Measurements from ENCODE around the gene FLT4. TPM values are rescaled to one million over a fixed set of nuclear protein-coding genes. Genes with fewer than 3 reads are reported as not detected.
"Not testable (repeated sequence)": the region's sequence is repeated elsewhere in the genome, so short reads cannot be mapped to it uniquely, and the experiment has no call there.

FLT4 gene
- total and polyA plus RNA-seq, 2 experiments from 2014 or later: 3.4 to 13.8 TPM

GRCh38 chr5:180688330-180689070 is 39.1 kb upstream of the FLT4 start (continued):
- TF ChIP-seq ZNF462 (CRISPR knock-in tag; IDR thresholded peaks at IDR 0.05) (no peak), REST (IDR thresholded peaks at IDR 0.05; ENCODE audit: unreplicated experiment) (no peak), STAT1 (IDR thresholded peaks at IDR 0.05; ENCODE audit: unreplicated experiment) (no peak), ZNF114 (CRISPR knock-in tag; IDR thresholded peaks at IDR 0.05) (no peak), CREB1 (CRISPR knock-in tag; IDR thresholded peaks at IDR 0.05; ENCODE audit: low read depth) (no peak), CTCF (conservative IDR thresholded peaks at IDR 0.05; ENCODE audit: low read depth in 2 of 2) (no peak), ZNF331 (CRISPR knock-in tag; IDR thresholded peaks at IDR 0.05; ENCODE audit: low read depth) (no peak), NANOG (IDR thresholded peaks at IDR 0.05; ENCODE audit: borderline replicate concordance) (no peak), POLR2AphosphoS5 (IDR thresholded peaks at IDR 0.05; ENCODE audit: low read depth) (no peak)

GRCh38 chr5:180686799-180687198 is 37.4 kb upstream of the FLT4 start:
- H3F3A ChIP-seq (replicated peaks; ENCODE audit: low read depth); H3K9me3 Mint-ChIP-seq; H3K4me3 Mint-ChIP-seq; H3K27me3 Mint-ChIP-seq (ENCODE audit: insufficient read depth, low read depth, poor library complexity); H3K36me3 ChIP-seq (ENCODE audit: insufficient read depth); H3K79me2 ChIP-seq (replicated peaks; ENCODE audit: insufficient read depth); H4K20me1 ChIP-seq (replicated peaks; ENCODE audit: insufficient read depth); H3K36me3 Mint-ChIP-seq (ENCODE audit: low read depth); DNase-seq (ENCODE audit: low spot score); ATAC-seq; H3K27ac Mint-ChIP-seq; H2AFZ ChIP-seq; H3K27ac ChIP-seq (ENCODE audit: low read depth); H3K4me2 ChIP-seq; H3K9me2 ChIP-seq (ENCODE audit: insufficient read depth); H3K27me3 ChIP-seq (ENCODE audit: insufficient read depth); H3K4me3 ChIP-seq: not testable (repeated sequence)
- peaks cover 35% of the 10 kb centered on the region for H3K4me1 Mint-ChIP-seq
- H3K4me1 ChIP-seq (ENCODE audit: insufficient read depth): peaks cover 29% of the 10 kb centered on the region
